ENCODE results near the gene KANSL1. TPM values are rescaled to one million over a fixed set of nuclear protein-coding genes. Genes with fewer than 3 reads are reported as not detected.

The KANSL1 gene
- total RNA-seq, 1 experiment from 2014 or later: 22.7 TPM

GRCh38 chr17:46001390-46002310 lies 191.6 kb downstream of the KANSL1 start:
- no peak for DNase-seq (ENCODE audit: low read depth)

GRCh38 chr17:46000757-46001156 lies 192.5 kb downstream of the KANSL1 start:
- no peak for DNase-seq (ENCODE audit: low read depth)

GRCh38 chr17:46000292-46000691 lies 192.9 kb downstream of the KANSL1 start:
- DNase-seq (ENCODE audit: low read depth): no peak

GRCh38 chr17:45999900-46000290 lies 193.3 kb downstream of the KANSL1 start:
- DNase-seq (ENCODE audit: low read depth): no peak

- DNase-seq (ENCODE audit: low read depth): no peak
Measured at GRCh38 chr17:45998987-45999899, 194.0 kb downstream of the KANSL1 start, which contains the start of gene STH. TSS of gene STH (plus strand) at chr17:45999250. CDS start at chr17:45999280, 30 bp downstream.

GRCh38 chr17:45997624-45998023 lies 195.6 kb downstream of the KANSL1 start:
- DNase-seq (ENCODE audit: low read depth): peak; percentile 26

GRCh38 chr17:45997166-45997565 lies 196.1 kb downstream of the KANSL1 start:
- no peak for DNase-seq (ENCODE audit: low read depth)

- DNase-seq (ENCODE audit: low read depth): no peak
Measured at GRCh38 chr17:45996282-45996937, 196.8 kb downstream of the KANSL1 start.

- no peak for DNase-seq (ENCODE audit: low read depth)
Measured at GRCh38 chr17:45995627-45996270, 197.5 kb downstream of the KANSL1 start.

- no peak for DNase-seq (ENCODE audit: low read depth)
Measured at GRCh38 chr17:45994987-45995386, 198.2 kb downstream of the KANSL1 start.

GRCh38 chr17:45993962-45994627 lies 199.1 kb downstream of the KANSL1 start:
- DNase-seq (ENCODE audit: low read depth): no peak

GRCh38 chr17:45992904-45993303 lies 200.3 kb downstream of the KANSL1 start:
- no peak for DNase-seq (ENCODE audit: low read depth)

- DNase-seq (ENCODE audit: low read depth): no peak
Measured at GRCh38 chr17:45992175-45992574, 201.1 kb downstream of the KANSL1 start.

- DNase-seq (ENCODE audit: low read depth): no peak
Measured at GRCh38 chr17:45991341-45991740, 201.9 kb downstream of the KANSL1 start.

GRCh38 chr17:45990886-45991285 lies 202.3 kb downstream of the KANSL1 start:
- no peak for DNase-seq (ENCODE audit: low read depth)

GRCh38 chr17:45989759-45990158 lies 203.5 kb downstream of the KANSL1 start:
- no peak for DNase-seq (ENCODE audit: low read depth)

GRCh38 chr17:45987706-45988105 lies 205.5 kb downstream of the KANSL1 start:
- no peak for DNase-seq (ENCODE audit: low read depth)

GRCh38 chr17:45986056-45986455 lies 207.2 kb downstream of the KANSL1 start:
- DNase-seq (ENCODE audit: low read depth): no peak

GRCh38 chr17:45985447-45985846 lies 207.8 kb downstream of the KANSL1 start:
- DNase-seq (ENCODE audit: low read depth): no peak

GRCh38 chr17:45984368-45984767 lies 208.9 kb downstream of the KANSL1 start:
- no peak for DNase-seq (ENCODE audit: low read depth)
